GM18868 (cell line): Measurements from ENCODE around the gene ZNF138.
"Not testable (repeated sequence)": the region's sequence is repeated elsewhere in the genome, so short reads cannot be mapped to it uniquely, and the experiment has no call there.

Experiments
- ATAC-seq: cut with Tn5 transposase; IDR thresholded peaks from one replicate; pipeline ENCODE4 v1.9.1; 2021; ENCODE audit warnings: mild to moderate bottlenecking, moderate library complexity; ENCODE audit not compliant: unreplicated experiment

Gene ZNF138

DNA sequence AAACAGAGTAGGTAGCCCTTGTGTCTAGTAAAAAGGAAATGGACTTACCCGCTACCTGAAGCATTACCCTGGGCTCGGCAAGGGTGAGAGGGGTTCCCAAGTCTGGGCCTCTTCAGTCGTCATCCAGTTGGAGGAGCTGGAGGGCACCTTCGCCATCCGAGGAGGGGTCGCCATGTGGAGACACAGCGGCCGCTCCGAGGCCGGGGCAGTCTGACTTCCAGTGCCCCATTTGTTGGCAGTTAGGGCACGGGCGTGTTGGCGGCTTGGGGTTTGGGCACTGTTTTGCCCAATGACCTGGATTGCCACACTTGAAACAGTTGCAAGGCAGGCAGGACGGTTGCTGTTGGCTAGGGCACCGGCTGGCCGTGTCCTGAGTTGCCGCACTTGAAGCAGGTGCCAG lies 43.8 kb downstream of the ZNF138 start:
- ATAC-seq = not testable (repeated sequence)

DNA sequence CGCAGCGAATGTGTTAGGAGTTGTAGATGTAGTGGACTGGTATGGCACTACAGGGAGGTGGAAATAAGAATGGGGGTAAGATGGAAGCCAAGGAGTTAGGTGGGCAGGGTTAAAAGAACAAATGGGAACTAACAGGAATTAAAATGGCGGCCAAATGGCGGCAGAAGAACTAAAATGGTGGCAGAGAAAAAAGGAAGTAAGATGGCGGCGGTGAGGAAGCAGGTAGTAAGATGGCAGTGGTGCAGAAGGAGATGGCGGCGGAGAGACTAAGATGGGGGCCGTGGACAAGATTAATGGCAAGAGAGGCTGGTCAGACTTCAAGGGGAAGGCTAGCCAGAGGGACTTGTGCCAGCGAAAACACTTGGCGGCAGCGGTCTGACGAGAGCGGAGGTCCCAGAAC lies 44.5 kb downstream of the ZNF138 start:
- no peak for ATAC-seq

DNA sequence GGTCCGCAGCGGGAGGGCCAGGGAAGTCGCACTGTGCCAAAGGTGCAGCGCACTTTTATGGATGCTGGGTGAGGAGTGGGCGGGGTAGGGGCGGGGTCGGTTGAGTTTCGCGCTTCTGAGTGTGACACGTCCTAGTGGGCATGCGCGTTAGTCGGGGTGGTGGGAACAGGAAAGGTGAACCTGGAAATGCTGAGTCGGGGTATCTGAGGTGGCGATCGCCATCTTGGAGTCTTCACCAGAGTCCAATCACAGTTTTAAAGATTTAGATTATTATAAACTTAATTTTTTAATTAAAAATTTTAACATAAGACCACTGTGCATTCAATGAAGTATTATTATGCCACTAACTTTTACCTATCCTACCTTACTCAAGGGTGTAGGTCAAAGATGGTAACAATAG lies 45.7 kb downstream of the ZNF138 start:
- ATAC-seq = no peak

DNA sequence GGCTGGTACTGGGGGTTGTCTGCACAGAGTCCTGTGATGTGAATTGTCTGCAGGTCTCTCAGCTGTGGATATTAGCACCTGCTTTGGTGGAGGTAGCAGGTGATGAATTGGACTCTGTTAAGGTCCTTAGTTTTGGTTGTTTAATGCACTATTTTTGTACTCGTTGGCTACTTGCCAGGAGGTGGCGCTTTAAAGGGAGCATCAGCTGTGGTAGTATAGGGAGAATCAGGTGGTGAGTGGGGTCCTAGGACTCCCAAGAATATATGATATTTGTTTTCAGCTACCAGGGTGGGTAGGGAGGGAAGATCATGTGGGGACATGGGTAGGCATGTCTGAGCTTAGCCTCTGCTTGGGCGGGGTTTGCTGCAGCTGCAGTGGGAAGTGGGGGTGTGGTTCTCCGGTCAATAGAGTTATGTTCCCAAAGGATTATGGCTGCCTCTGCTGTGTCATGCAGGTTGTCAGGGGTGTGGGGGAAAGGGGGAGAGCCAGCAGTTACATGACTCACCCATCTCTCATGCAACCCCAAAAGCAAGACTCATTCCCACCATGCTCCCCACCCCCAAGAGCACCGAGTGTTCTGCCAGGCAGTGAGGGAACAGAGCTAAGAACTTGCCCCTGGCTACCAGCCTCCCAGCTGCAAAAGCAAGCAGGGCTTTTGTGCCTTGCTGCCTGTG lies 55.2 kb downstream of the ZNF138 start:
- no peak for ATAC-seq

DNA sequence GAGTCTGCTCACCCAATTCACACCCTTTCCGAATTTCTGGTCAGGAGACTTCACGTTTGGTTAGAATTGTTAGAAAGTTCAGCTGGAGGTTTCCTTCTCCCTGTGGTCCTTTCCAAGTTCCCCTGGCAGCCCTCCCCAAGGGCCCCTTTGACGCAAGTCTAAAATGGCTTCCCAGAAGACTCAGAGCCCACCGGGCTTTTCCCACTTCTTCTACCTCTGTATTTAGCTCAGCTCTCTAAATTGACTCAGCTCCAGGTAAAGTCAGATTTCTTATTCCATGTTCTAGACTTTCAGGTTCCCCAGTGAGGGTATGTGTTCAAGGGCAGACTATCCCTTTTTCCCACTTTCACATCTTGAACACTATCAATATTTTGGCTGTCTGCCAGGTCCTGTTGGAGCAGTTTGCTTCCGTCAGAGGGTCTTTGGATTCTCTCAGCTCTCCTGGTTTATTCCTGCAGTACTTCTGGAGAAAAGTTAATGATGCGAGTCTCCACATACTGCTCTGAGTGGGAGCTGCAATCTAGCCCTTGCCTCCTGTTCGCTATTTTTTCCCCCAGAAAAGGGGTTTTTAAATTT lies 55.8 kb downstream of the ZNF138 start:
- no peak for ATAC-seq

DNA sequence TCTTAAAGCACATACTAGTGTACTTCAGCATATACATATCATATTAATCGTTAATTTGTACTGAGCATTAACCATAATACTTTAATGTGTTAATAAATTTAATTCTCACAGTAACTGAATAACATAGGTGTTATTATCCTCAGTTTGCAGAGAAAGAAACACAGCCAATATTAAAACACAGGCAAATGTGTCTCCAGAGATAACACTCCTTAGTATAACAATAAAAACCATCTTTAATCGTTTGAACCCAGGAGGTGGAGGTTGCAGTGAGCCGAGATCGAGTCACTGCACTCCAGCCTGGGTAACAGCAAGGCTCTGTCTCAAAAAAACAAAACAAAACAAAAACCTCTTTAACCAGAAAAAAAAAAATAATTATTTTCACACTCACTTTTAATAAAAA lies 59.5 kb downstream of the ZNF138 start:
- ATAC-seq = no peak

DNA sequence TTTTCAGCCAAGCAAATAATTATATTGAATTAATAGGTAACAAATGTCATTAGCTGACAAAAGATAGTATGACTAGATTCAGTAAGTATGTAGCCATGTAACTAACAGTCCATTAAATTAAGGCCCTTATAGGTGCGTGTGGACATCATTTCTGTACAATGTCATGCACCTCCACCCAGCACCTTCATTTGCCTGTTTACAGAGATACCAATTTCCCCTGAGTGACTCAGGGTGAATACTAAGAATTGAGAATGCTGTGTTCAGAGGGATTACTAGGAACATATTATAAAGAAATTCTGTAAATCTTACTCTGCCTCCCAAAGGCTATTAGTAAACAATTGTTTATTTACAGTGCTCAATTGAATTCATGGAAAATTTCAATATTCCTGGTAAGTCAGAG lies 60.7 kb downstream of the ZNF138 start:
- ATAC-seq = no peak

DNA sequence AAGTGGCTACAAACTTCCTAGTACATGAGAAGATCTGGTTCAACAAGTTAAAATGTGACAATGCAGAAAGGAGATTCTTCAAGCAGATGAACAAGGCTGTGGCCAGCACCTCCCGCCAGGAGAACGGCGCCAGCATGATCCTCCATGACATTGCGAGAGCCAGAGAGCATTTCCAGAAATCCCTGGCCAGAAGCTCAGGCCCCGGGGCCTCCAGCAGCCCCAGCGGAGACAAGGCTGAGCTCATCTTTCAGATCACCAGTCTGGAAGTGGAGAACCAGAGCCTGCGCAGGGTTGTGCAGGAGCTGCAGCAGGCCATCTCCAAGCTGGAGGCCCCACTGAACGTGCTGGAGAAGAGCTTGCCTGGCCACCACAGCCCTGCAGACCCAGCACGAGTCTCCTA lies 68.8 kb downstream of the ZNF138 start:
- ATAC-seq = no peak

DNA sequence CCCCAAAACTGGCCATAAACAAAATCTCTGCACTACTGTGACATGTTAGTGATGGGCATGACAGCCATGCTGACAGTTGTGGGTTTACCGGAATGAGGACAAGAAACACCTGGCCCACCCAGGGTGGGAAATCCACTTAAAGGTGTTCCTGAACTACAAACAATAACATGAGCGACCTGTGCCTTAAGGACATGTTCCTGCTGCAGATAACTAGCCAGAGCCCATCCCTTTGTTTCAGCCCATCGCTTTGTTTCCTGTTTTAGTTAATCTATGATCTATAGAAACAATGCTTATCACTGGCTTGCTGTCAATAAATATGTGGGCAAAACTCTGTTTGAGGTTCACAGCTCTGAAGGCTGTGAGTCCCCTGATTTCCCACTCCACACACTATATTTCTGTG lies 69.3 kb downstream of the ZNF138 start:
- ATAC-seq = not testable (repeated sequence)

DNA sequence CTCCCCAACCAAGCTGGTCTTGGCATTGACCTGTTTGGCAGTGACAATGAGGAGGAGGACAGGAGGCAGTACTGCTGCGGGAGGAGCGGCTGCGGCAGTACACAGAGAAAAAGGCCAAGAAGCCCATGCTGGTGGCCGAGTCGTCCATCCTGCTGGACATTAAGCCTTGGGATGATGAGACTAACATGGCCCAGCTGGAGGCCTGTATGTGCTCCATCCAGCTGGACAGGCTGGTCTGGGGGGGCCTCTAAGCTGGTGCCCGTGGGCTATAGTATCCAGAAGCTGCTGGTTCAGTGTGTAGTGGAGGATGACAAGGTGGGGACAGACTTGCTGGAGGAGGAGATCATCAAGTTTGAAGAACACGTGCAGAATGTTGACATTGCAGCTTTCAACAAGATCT lies 69.7 kb downstream of the ZNF138 start:
- ATAC-seq = no peak

DNA sequence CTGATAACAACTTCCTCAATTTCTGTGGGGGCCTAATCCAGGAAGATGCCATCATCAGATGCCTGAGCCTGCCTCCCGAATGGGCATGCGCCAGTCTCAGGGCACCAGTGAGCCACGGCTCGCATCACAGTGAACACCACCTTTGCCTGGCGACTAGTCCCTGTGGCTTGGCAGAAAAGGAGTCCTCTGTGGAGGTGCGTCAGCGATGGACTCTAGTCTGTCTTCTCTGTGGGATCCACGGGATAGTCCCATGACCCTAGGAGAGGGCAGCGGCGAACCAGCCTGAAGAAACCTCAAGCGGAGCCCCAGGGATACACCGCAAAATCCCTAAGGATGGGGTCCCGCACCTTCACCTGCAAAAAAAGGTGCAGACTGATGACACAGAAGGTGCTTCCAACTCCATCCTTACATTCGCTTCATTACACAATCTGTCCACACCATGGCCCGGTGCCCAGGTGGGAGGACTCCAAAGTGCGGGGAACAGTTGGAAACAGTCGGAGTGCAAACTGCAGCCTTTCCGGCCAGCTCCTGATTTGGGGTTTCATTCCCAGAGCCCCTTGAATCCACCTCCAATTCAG lies 73.7 kb downstream of the ZNF138 start:
- ATAC-seq = no peak

DNA sequence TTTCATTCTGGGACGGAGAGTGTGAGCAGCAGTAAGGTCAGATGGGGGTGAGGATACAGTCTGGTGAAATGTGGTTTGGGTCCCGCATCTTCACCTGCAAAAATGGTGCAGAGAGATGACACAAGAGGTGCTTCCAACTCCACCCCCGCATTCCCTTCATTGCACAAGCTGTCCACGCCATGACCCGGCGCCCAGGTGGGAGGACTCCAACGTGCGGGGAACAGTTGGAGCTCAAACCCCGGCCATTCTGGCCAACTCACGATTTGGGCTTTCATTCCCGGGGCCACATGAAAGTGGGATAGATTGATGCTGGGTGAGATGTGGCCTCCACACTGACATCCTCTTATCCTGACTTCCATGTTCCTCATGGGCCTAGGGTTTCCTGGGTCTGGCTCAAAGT lies 74.3 kb downstream of the ZNF138 start:
- no peak for ATAC-seq

DNA sequence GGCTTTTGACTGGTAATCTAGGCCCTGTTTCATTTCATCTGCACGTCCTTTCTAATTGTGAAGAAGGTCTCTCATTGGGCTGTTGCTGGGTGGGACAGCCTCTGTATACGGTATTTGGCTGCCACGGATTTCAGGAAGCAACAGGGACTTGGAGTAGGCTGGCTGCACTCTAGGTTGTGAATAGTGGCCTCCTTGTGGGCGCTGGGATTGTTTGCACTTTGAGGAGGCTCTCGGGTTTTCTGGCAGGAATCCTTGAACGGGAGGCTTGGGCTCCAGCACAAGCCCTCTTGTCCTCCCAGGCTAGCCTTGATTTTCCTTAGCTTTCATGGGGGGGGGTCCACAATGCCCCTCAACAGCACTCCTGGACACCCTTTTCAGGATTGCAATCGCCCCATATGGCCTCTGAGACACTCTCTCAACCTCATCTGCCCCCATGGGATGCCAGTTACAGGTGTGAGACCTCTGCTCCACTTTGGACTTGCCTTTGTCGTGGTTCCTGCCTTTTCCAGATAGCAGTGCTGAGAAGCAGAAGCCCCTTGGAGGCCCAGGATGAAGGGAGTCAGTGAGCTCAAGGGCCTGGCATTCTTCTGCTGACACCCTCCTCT lies 75.0 kb downstream of the ZNF138 start:
- no peak for ATAC-seq

DNA sequence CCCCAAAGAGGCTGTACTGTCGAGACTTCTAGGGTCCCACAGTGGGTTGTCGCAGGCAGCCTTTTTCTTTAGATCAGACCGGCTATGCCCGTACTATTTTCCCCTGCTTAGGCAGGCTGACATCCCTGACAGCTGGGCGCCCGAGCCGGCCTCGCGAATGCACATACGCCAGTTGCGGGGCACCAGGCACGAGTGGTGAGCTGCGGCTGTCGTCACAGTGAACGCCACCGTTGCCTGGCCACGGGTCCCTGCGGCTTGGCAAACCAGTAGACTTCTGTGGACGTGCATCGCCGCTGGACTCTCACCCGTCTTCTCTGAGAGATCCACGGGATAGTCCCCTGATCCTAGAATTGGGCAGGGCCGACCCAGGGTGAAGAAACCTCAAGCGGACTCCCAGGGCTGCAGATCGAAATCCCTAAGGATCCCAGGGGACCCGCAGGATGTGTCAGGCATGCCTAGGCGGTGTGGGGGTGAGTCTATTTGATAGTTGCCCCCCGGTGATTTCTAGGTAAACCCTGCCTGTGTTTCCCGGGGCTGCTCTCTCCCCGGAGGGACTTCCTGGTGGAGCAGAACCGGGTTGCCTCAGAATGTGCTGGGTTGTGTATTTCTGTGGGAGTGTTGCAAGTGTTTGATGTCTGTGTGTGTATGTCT lies 75.8 kb downstream of the ZNF138 start:
- no peak for ATAC-seq

DNA sequence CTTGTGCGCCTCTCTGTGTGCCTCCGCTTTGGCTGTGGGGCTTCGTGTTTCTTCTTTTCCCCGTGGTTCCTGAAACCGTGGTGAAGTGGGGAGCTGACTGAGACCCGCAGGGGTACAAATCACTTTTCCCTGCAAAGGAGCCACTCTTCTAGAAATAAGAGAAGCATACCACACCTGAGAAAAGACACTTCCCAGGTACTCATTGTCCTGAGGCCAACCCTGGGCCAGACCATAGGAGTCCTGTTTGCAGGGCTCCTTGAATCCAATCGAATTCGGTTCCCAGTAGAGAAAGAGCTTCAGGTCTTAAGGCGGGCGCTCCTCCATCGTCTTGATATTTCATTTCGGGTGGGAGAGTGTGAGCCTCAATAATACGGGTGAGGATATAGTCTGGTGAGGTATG lies 76.4 kb downstream of the ZNF138 start:
- no peak for ATAC-seq

DNA sequence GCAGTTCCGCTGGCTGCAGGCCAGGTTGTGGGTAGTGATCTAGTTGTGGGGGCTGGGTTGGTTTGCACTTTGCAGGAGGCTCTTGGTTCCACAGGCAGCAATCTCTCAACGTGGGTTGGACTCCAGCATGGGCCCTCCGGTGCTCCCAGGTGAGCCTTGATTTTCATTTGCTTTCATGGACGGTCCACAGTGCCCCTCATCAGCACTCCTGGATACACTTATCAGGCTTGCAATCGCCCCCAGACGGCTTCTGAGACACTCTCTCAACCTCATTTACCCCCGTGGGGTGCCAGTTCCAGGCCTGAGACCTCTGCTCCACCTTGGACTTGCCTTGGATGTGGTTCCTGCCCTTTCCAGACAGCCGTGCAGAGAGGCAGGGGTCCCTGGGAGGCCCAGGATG lies 77.5 kb downstream of the ZNF138 start:
- ATAC-seq = no peak

DNA sequence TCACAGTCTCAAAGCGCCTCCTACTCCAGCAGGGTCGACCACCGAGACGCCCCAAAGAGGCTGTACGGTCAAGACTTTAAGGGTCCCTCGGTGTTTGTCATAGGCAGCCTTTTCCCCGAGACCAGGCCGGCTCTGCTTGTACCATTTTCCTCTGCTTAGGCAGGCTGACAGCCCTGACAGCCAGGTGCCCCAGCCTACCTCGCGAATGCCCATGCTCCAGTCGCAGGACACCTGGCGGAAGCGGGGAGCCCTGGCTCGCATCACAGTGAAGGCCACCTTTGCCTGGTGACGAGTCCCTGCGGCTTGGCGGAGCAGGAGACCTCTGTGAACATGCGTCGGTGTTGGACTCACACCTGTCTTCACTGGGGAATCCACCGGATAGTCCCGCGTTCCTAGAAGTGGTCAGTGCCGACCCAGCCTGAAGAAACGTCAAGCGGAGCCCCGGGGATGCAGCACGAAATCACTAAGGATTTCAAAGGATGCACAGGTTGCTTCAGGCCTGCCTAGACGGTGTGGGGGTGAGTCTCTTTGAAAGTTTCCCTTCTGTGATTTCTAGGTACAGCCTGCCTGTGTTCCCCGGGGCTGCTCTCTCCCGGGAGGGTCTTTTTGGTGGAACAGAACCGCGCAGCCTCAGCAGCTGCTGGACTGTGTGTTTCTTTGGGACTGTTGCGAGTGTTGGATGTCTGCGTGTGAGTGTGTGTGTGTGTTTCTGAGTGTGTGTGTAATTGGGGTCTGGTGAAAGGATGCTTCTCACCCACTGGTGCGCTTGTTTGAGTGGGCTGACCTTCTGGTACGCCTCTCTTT lies 78.3 kb downstream of the ZNF138 start:
- ATAC-seq = no peak

DNA sequence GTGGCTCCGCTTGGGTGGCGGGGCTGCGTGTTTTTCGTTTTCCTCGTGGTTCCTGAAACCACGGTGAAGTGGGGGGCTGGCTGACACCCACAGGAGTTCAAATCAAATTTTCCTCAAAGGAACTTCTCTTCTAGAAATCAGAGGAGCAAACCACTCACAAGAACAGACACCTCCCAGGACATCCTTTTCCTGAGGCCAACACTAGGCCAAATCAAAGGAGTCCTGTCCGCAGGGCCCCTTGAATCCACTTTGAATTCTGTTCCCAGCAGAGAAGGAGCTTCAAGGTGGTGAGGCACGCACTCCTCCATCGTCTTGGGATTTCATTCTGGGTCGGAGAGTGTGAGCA lies 78.9 kb downstream of the ZNF138 start:
- ATAC-seq = no peak

DNA sequence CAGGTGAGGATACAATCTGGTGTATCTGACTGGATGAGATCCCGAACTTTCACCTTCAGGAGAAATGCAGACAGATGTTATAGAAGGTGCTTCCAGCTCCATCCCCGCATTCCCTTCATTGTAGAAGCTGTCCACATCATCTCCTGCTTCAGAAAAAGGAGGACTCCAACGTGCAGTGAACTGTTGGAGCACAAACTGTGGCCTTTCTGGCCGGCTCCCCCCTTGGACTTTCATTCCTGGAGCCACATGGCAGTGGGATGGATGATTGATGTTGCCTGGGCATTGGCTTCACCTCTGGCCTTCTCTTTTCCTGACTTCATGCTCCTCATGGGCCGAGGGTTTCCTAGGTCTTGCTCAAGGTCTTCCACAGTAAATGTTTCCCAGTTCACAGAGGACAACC lies 79.3 kb downstream of the ZNF138 start:
- ATAC-seq = no peak

DNA sequence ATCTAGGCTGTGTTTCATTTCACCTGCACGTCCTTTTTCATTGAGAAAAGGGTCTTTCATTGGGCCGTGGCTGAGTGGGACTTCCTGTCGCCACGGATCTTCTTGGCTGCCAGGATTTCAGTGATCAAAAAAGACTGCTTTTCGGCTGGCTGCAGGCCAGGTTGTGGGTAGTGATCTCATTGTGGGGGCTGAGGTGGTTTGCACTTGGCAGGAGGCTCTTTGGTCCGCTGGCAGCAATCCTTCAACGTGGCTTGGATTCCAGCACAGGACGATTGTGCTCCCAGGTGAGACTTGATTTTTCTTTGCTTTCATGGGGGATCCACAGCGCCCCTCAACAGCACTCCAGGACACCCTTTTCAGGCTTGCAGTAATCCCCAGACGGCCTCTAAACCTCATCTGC lies 79.9 kb downstream of the ZNF138 start:
- no peak for ATAC-seq

DNA sequence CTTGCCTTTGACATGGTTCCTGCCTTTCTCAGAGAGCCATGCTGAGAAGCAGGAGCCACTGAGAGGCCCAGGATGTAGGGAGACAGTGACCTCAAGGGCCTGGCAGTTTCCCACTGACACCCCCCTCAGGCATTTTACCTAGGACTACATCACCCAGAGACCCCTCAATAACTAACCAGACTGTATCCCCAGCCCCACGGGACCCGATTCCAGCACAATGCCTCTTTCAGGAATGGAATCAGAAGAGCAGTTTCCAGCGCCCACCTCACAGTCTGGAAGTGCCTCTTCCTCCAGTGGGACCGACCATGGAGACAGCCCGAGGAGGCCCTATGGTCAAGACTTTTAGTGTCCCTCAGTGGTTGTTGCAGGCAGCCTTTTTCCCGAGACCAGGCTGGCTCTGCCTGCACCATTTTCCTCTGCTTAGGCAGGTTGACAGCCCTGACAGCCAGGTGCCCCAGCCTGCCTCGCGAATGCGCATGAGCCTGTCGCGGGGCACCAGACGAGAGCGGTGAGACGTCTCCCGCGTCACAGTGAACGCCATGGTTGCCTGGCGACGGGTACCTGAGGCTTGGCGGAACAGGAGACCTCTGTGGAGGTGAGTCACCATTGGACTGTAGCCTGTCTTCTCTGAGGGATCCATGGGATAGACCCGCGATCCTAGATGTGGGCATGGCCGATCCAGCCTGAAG lies 80.5 kb downstream of the ZNF138 start:
- ATAC-seq = no peak
